HG02610 (cell line): Measurements from ENCODE around the gene ING1.
A peak's percentile ranks its signal among the peaks of the same experiment; 100 is the strongest.
"Not testable (repeated sequence)": the region's sequence is repeated elsewhere in the genome, so short reads cannot be mapped to it uniquely, and the experiment has no call there.

Experiments used
- ATAC-seq: cut with Tn5 transposase; IDR thresholded peaks from one replicate; pipeline ENCODE4 v1.9.1; 2021; ENCODE audit warnings: mild to moderate bottlenecking, moderate library complexity; ENCODE audit not compliant: unreplicated experiment

ING1 gene

DNA sequence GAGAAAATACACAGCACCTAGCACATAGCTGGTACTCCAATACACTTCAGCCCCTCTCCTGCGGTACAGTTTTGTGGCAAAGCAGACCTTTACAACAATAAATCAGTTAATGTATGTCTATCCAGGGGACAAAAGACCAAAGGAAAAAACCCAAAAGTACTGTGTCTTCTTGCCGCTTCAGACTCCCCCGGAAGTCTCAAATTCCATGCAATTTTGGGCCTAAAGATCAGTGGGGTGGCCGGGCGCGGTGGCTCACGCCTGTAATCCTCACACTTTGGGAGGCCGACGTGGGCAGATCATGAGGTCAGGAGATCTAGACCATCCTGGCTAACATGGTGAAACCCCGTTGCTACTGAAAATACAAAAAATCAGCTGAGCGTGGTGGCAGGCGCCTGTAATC, 23.8 kb upstream of the ING1 start:
- ATAC-seq: no peak

- no peak for ATAC-seq
Observed at GRCh38 chr13:110690516-110690915, 23.0 kb upstream of the ING1 start.

DNA sequence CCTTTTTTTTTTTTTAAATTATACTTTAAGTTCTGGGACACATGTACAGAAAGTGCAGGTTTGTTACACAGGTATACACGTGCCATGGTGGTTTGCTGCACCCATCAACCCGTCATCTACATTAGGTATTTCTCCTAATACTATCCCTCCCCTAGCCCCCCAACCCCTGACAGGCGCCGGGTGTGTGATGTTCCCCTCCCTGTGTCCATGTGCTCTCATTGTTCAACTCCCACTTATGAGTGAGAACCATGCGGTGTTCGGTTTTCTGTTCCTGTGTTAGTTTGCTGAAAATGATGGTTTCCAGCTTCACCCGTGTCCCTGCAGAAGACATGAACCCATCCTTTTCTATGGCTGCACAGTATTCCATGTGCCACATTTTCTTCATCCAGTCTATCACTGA, 17.7 kb upstream of the ING1 start:
- not testable (repeated sequence) for ATAC-seq

GRCh38 chr13:110696776-110697175, 16.7 kb upstream of the ING1 start:
- ATAC-seq: no peak

DNA sequence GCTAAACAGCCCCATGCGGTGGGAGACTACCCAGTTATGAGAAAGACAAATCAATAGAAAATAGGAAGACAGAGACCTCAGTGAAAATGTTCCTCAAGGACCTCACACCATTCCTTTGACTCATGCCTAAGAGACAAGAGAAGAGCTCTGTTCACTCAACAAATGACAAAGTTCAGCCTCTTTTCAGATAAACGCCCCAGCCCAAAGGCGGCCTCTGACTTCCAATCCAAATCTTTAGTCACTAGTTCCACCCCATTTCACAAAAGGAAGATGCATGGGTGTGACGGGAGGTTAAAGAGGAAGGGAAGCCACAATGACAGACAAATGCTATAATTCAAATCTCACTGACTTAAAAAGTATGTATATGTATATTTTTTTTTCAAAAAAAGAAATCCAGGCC, 15.7 kb upstream of the ING1 start:
- no peak for ATAC-seq

DNA sequence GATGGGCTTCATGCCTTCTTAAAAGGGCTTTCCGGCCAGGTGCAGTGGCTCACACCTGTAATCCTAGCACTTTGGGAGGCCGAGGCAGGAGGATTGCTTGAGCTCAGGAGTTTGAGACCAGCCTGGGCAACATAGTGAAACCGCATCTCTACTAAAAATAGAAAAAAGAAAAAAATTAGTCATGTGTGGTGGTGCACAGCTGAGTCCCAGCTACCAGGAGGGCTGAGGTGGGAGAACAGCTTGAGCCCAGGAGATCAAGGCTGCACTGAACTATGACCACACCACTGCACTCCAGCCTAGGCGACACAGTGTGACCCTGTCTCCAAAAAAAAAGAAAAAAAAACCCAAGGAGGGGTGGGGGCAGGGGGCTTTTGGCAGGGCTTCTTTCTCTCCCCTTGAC, 14.8 kb upstream of the ING1 start:
- ATAC-seq: no peak

- no peak for ATAC-seq
Observed at GRCh38 chr13:110699148-110700145, 14.1 kb upstream of the ING1 start.

DNA sequence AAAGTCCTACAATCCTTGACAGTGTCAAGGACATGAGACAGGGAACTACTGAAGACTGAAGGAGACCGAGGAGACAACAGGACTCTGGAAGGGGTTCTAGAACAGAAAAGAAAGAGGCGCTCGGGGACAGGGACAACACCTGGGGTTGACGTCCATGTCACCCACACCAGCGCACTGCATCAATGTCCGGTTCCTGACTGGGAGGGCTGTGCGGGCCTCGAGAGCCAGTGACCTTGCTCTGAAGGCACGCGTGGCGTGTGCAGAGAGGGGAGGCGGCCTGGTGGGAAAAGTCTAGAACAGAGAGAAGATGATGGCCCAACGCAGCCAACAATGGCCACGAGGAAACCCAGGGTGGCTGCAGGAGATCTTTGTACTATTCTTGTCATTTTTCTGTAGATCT, 13.3 kb upstream of the ING1 start:
- ATAC-seq: no peak

GRCh38 chr13:110700641-110701040, 12.9 kb upstream of the ING1 start:
- no peak for ATAC-seq

GRCh38 chr13:110701061-110701460, 12.4 kb upstream of the ING1 start:
- not testable (repeated sequence) for ATAC-seq

GRCh38 chr13:110702089-110702488, 11.4 kb upstream of the ING1 start:
- no peak for ATAC-seq

DNA sequence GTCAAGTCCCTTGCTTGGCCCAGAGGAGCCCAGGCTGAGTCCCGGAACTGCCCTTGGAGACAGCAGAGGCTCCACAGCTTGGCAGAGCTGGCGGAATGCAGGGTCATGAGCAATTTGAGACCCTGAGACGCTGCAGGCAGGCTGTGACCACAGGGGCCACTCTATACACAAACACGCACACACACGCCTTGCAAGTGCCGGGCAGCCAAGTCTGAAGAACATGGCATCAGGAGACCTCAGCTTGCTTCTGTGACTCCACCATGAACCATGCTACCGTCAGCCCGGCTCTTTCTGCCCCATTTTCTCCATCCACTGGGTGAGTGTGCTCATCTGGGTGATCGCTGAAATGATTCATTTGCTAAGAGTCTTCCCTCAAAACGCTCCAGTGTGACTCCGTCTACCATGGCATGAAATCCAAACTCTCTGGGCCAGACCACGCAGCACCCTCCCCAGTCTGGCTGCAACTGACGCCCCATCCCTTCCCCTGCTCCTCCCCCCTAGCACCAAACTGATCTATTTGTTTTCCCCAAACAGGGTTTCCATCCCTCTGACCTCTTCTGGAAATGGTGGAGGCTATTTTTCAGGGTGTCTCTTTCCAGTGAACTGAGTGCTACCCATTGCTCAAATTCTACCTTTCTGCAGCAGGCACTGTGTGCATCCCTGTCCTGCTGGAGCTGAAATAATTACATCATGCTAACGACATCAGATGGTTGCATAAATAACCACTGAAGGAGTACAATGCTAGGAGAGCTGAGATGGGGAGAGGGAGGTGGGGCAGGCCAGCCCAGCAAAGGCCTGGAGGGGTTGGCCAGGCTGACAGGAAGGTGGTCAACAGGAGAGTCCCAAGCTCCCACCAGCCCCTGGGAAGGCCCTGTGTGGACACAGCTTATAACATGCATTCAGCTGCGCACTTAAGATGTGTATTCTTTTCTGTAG, 10.6 kb upstream of the ING1 start:
- ATAC-seq: no peak

- ATAC-seq: no peak
Observed at GRCh38 chr13:110705356-110705825, 8.1 kb upstream of the ING1 start.

DNA sequence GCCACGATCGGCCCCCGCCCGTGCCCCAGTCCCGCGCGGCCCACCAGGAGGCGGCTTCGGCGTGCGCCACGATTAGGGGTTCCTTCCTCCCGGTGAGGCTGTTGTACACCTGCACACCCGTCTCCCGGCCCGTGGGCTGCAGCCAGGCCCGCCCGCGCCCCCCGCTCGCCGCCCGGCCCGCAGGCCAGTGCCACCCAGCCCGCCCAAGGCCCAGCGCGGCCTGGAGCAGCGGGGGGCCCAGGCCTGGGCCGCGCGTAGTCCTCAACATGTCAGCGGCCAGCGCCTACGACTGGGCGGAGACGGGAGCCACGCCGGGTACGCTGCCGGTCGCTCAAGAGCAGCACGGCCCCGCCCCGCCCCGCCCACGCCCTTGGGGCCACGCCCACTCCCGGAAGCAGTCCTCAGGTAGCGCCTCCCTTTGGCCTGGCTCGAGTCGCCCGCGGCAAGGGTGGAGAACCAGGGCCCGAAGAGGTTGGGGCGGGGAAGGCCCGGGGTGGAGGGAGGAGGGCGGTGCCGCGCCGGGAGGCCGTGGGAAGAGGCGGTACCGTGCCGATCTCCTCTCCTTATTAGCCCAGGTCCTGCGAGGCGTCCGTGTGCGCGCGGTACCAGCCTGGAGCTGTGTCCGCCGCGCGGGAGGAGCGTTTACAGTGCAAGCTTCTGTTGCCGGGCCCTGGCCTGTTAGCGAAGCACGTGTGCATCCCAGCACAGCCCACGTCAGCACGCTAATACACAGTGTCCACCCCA, 7.5 kb upstream of the ING1 start, which contains the start of gene CARS2:
TSS of gene CARS2 (minus strand) at position 291 of the 744 bp plus-strand sequence. CDS start at position 268, 23 bp downstream.
- peak; percentile 97 for ATAC-seq

DNA sequence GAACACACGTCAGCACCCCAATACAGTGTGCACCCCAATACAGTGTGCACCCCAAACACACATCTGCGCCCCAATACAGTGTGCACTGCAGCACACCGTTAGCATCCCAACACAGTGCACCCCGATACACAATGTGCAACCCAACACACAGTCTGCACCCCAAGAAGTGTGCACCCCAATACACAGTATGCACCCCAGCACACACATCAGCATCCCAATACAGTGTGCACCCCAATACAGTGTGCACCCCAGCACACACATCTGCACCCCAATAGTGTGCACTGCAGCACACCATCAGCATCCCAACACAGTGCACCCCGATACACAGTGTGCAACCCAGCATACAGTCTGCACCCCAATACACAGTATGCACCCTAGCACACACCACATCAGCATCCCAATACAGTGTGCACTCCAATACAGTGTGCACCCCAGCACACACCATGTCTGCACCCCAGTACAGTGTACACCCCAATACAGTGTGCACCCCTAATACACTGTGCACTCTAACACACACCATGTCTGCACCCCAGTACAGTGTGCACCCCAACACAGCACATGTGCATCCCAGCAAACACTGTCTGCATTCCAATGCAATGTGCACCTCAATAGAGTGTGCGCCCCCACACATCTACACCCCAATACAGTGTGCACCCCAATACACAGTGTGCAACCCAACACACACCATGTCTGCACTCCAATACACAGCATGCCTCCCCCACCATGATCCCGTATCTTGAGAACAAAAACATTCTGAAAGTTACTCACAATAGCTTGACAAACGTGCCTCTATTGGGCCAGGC, 6.7 kb upstream of the ING1 start:
- no peak for ATAC-seq

- ATAC-seq: peak; percentile 32
Observed at GRCh38 chr13:110712081-110712848, 1.2 kb upstream of the ING1 start.

DNA sequence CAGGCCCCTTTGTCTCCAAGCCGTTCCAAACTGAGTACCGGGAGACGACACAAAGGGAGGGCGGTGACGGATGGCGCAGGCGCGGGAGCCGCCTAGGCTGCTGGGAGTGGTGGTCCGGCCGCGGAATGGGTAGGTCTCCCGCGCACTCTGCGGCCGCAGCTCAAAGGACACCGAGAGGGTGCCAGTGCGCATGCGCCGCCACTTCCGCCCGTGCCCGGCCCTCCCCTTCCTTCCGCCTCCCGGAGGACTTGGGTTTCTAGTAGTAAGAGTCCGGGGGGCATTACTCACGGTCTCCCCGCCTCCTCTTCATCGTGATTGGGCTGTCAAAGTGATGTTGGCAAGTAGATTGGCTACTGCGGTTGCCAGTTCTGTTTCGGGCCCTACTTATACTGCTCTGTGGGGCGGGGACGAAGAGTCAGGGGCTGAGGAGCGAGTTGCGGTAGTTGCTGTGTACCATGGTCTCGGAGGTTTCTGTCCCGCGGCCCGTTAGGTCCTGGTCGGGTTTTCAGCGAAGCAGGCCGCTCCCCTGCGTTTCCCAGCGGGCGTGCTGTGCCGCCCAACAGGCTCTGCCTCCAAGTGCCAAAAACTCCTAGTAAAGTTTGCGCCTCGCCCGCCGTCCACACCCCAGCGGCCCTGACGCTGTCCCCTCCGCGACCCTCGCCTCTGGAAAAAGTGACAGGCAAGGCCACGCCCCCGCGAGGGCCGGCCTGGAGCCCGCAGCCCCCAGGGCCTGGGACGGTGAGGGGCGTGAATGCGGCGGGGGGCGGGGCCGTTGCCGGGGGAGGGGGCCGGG, 455 bp upstream of the ING1 start:
- peak; percentile 54 for ATAC-seq
